DLD1 (cell line): ENCODE data around the gene EBLN2.
"Not testable (repeated sequence)": the region's sequence is repeated elsewhere in the genome, so short reads cannot be mapped to it uniquely, and the experiment has no call there.

Source experiments
- in situ Hi-C: cut with HindIII; loops from 2 replicates; pipeline ENCODE4 v1.10.0; 2017; ENCODE audit warnings: low sequenced_read_pairs

Gene EBLN2

GRCh38 chr3:73056845-73057150 is 4.7 kb upstream of the EBLN2 start:
- in situ Hi-C loops, result no loop called here

GRCh38 chr3:73060302-73060723 is 1.1 kb upstream of the EBLN2 start:
- in situ Hi-C loops, result no loop called here

GRCh38 chr3:73066243-73066642 is 4.8 kb downstream of the EBLN2 start:
- in situ Hi-C loops, result not testable (repeated sequence)

GRCh38 chr3:73068419-73068818 is 7.0 kb downstream of the EBLN2 start:
- in situ Hi-C loops, result no loop called here

GRCh38 chr3:73069187-73069586 is 7.7 kb downstream of the EBLN2 start:
- in situ Hi-C loops, result no loop called here

- in situ Hi-C loops, result no loop called here
These were observed 8.5 kb downstream of the EBLN2 start for GRCh38 chr3:73069775-73070444.

DNA sequence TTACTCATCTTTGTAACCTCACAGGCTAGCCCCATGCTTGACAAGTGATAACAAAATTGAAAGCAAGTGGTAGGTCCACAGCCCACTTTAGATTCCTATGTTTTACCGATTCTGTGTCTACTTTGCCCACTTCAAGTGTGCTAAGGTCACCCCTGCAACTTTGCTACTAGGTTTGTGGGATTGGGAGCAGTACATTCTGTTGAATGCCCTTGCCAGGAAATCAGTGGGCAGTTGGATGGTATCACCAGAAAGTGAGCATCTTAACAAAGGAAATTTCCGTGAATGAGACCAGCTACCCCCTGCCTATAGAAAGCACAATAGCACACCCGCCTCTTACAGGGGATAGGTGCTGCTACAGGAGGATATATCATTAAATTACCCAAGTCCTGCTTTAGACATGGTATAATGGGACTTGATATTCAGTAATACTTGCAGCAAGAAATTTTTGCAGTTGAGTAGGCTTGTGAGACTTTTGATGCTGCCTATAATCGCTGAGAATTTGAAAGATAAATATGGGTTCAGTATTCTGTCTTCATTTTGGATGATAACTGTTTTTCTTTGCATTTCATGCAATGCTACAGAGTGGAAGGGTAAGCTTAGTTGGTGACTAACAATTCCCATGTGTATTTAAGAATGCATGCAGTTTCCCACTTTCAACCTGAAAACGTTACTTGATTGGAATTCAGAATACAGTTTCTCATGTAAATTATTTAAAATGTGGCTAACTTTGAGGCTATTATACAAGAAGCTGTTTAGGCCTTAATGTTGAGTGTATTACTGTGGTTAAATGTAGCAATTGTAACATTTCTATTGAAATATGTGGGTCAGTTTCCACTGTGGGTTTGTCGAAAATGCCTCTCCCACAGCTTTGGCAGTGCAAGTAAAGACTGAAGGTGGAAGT is 9.5 kb downstream of the EBLN2 start:
- in situ Hi-C loops, result no loop called here

DNA sequence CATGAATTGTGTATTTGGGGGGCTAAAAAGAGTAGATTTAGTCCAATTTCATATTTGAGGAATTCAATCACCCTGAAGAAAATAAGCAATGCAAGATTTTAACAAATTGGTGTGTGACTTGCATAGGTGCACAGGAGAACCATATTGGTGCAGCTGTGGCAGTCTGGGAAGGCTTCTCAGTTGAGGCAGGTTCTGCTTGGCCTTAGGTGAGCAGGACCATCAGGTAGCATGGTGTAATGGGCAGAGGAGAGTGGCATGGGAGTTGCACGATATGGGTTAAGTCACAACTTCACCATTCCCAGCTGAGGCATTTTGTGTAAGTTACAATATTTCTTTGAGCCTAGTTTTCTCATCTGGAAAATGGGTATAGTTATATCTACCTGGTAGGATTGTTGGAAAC is 10.5 kb downstream of the EBLN2 start:
- in situ Hi-C loops, result no loop called here

- in situ Hi-C loops, result no loop called here
These were observed 11.2 kb downstream of the EBLN2 start for GRCh38 chr3:73072634-73073033.

- in situ Hi-C loops, result no loop called here
These were observed 11.7 kb downstream of the EBLN2 start for GRCh38 chr3:73073091-73073707.

- in situ Hi-C loops, result no loop called here
These were observed 13.3 kb downstream of the EBLN2 start for GRCh38 chr3:73074781-73075180.

DNA sequence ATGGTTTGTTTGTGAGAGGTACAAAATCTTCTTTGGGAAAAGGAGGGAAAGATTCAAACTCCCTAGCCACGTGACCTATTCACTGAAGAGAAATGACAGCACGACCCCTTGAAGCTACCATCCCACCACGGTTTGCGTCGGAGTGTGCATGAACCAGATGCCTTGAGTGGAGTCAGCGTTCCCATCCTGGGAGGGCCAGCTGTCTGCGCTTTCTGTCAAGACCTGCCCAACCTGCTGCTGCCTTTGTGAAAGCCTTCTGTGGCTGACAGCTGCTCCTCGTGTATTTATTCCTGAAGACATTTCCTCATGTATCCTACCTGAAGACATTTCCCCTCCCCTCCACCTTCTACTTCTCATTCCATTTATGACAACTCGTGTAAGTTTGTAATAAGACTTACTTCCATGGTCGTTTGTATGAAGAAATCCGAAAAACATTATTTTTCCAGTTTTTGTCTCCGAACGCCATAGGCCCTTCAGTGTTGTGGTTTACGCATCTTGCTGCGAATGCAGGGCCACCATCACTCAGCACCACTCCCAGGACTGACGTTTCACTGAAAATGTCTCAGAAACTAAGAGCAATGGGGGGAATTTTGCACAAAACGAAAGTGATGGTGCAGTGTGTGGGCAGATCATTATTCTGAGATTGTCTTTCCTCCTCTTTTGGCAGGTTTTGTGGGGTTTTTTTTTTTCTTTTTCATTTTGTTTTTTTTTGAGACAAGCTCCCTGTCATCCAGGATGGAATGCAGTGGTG is 18.9 kb downstream of the EBLN2 start:
- in situ Hi-C loops, result no loop called here

DNA sequence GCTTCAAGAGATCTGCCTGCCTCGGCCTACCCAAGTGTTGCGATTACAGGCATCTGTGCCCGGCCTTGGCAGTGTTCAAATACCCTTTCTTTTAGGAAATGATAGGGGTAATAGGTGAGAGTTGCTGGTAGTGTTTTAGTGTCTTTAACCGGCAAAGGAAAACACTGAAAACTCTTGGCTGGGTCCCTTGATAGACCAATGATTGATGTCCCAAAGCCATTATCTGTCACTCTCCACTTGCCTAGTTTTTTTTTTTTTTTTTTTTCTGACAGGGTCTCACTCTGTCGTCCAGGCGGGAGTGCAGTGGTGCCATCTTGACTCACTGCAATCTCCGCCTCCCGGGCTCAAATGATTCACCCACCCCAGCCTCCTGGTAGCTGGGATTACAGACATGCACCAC is 19.7 kb downstream of the EBLN2 start:
- in situ Hi-C loops, result no loop called here

- in situ Hi-C loops, result no loop called here
These were observed 22.7 kb downstream of the EBLN2 start for GRCh38 chr3:73084170-73084569.

- in situ Hi-C loops, result no loop called here
These were observed 24.6 kb downstream of the EBLN2 start for GRCh38 chr3:73086071-73086494.

DNA sequence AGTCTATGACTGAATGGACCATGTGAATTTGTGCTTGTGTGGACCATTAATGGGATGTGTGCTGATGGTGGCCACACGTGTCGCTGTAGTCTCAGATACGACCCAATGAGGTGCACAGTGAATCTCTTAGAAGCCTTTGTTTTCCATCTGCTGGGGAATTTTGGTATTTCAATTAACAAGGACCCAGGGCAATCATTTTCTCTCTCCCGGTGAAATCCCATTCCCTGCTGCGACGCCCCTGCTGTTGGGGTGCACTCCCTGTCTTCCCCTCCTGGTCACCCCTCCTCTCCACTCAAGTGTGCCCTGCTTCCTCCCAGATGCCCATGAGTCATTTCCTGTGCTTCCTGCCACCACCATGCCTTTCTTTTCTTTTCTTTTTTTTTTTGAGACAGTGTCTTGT is 32.7 kb downstream of the EBLN2 start:
- in situ Hi-C loops, result no loop called here

GRCh38 chr3:73094951-73095350 is 33.5 kb downstream of the EBLN2 start:
- in situ Hi-C loops, result no loop called here

DNA sequence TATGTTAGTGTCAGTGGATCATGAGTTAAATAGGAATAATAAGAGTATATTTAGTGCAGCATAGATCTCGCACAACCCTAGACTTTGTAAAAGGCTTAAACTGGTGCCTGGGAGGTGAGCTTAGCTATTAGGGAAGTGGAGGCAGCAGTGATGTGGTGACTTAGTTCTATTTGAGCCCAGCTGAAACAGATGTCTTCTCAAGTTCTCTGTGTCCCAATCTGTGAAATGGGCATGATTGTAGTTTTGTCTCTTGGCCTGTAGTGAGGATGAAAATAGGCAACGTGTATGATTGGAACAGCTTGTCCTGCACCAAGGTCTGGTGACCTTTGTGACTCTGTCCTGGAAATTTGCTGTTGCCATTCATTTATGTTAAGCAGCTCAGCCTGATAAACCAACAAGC is 34.7 kb downstream of the EBLN2 start:
- in situ Hi-C loops, result no loop called here

GRCh38 chr3:73098026-73098425 is 36.6 kb downstream of the EBLN2 start:
- in situ Hi-C loops, result no loop called here

DNA sequence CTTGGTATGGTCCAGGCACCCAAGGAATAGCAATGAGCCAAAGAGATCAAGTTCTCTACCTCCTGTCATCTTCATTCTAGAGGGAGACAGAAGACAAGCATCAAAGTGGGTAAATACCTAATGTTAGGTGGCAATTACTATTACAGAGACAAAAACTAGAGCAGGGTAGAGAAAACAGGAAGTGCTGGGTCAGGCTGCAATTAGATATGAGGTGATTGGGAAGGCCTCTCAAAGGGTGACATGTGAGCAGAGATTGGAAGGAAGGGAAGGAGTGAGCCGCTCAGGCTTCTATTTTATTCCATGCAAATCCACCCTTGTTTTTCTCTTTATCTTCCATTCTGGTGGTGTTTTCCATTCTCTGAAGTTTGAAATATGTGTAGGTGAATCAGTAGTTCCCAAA is 37.4 kb downstream of the EBLN2 start:
- in situ Hi-C loops, result no loop called here
